ENCODE measurements around the gene ST3GAL5.

ST3GAL5 gene

GRCh38 chr2:85888684-85889626, at the start of gene ST3GAL5:
TSS of gene ST3GAL5 (minus strand) at chr2:85888990. CDS start at chr2:85888905, 85 bp downstream.
- Histone ChIP-seq H3K4me2 (ENCODE audit: low read length) (peak within 1 kb of the TSS; percentile 94), H3K27ac (peak within 1 kb of the TSS; percentile 61), H3K36me3 (ENCODE audit: control insufficient read depth, insufficient read depth, low read length) (no peaks in the 10 kb centered on the region), H2AFZ (peak within 1 kb of the TSS; percentile 88), H3K4me3 (ENCODE audit: low read depth, low read length) (peak within 1 kb of the TSS; percentile 69), H3K27me3 (ENCODE audit: control insufficient read depth, insufficient read depth, low read length) (no peaks in the 10 kb centered on the region), H3K9ac (peak within 1 kb of the TSS; percentile 21), H3K9me3 (ENCODE audit: control insufficient read depth, low read length) (no peaks in the 10 kb centered on the region), H3K79me2 (no peaks in the 10 kb centered on the region), H3K4me1 (no peaks in the 10 kb centered on the region)
- peak; percentile 89 for TF ChIP-seq CTCF (IDR thresholded peaks at IDR 0.05)

DNA sequence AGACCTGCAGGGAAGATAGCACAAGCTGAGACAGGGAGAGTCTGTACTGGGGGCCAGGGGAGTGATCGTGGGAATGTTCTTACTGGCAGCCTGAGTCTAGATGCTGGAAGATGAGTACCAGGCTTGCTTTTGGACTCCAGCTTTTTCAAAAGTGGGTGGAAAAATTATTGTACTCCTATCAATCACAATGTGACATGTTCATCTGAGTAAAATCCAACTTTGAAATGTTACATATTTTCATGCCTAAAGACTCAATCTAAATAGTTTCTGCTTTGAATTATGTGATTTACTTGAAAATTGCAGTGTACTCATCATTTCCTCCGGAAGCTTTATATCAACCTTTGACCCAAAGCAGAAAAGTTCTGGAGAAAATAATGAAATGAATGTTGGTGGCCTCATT, 49.7 kb upstream of the ST3GAL5 start:
- Histone ChIP-seq H3K27me3 (ENCODE audit: control insufficient read depth, insufficient read depth, low read length) (no peaks in the 10 kb centered on the region), H3K9ac (no peak overlapping the region), H2AFZ (no peak overlapping the region), H3K79me2 (no peaks in the 10 kb centered on the region), H3K4me3 (ENCODE audit: low read depth, low read length) (no peak overlapping the region), H3K36me3 (ENCODE audit: control insufficient read depth, insufficient read depth, low read length) (no peaks in the 10 kb centered on the region), H3K4me1 (no peaks in the 10 kb centered on the region), H3K9me3 (ENCODE audit: control insufficient read depth, low read length) (no peaks in the 10 kb centered on the region), H3K4me2 (ENCODE audit: low read length) (no peak overlapping the region), H3K27ac (no peak overlapping the region)
- TF ChIP-seq CTCF (IDR thresholded peaks at IDR 0.05), result no peak

GRCh38 chr2:85937069-85937439, 48.3 kb upstream of the ST3GAL5 start:
- no peak overlapping the region for H3K4me3 ChIP-seq (ENCODE audit: low read depth, low read length)
- no peaks in the 10 kb centered on the region for H3K79me2 ChIP-seq
- H3K9me3 ChIP-seq (ENCODE audit: control insufficient read depth, low read length), result no peaks in the 10 kb centered on the region
- no peak overlapping the region for H2AFZ ChIP-seq
- no peak overlapping the region for H3K9ac ChIP-seq
- H3K27ac ChIP-seq, result no peak overlapping the region
- H3K4me2 ChIP-seq (ENCODE audit: low read length), result no peak overlapping the region
- no peaks in the 10 kb centered on the region for H3K36me3 ChIP-seq (ENCODE audit: control insufficient read depth, insufficient read depth, low read length)
- TF ChIP-seq CTCF (IDR thresholded peaks at IDR 0.05), result no peak
- H3K4me1 ChIP-seq, result no peaks in the 10 kb centered on the region
- no peaks in the 10 kb centered on the region for H3K27me3 ChIP-seq (ENCODE audit: control insufficient read depth, insufficient read depth, low read length)

DNA sequence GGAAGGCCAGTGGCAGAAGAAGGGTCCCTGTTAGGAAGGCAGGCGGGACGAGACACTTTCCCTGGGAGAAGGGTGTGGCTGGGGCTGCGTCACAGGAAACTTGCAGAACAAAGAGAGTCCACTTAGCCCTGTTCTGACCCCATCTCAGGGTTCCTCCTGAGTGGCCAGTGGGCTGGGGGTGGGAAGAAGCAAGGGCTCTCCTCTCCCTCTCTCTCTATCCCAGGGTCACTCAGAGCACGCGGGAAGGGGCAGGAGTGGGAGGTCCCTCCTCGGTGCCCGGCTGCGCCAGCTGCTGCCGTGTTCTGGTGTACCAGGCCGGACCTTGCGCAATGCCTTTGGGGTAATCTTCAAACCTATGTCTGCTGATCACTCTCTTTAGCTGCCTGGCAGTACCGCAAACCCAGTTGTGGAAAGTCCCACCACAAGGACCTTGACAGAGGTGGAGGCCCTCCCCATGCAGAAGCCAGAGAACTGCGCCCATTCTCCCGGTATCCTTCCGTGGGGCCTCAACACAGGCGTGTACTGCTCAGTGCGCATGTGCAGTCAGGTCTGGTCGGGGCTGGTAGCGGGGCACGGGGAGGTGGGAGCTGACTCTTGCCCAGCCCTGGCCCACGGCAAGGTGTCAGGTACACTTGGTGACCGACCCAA, 47.8 kb upstream of the ST3GAL5 start:
- no peaks in the 10 kb centered on the region for H3K27me3 ChIP-seq (ENCODE audit: control insufficient read depth, insufficient read depth, low read length)
- H3K4me1 ChIP-seq, result no peaks in the 10 kb centered on the region
- no peaks in the 10 kb centered on the region for H3K9me3 ChIP-seq (ENCODE audit: control insufficient read depth, low read length)
- no peak for TF ChIP-seq CTCF (IDR thresholded peaks at IDR 0.05)
- no peak overlapping the region for H3K4me2 ChIP-seq (ENCODE audit: low read length)
- no peaks in the 10 kb centered on the region for H3K79me2 ChIP-seq
- no peaks in the 10 kb centered on the region for H3K36me3 ChIP-seq (ENCODE audit: control insufficient read depth, insufficient read depth, low read length)
- no peak overlapping the region for H3K9ac ChIP-seq
- no peak overlapping the region for H2AFZ ChIP-seq
- H3K27ac ChIP-seq, result no peak overlapping the region
- H3K4me3 ChIP-seq (ENCODE audit: low read depth, low read length), result no peak overlapping the region
